ENCODE results near the gene GPR25.

GPR25 gene

DNA sequence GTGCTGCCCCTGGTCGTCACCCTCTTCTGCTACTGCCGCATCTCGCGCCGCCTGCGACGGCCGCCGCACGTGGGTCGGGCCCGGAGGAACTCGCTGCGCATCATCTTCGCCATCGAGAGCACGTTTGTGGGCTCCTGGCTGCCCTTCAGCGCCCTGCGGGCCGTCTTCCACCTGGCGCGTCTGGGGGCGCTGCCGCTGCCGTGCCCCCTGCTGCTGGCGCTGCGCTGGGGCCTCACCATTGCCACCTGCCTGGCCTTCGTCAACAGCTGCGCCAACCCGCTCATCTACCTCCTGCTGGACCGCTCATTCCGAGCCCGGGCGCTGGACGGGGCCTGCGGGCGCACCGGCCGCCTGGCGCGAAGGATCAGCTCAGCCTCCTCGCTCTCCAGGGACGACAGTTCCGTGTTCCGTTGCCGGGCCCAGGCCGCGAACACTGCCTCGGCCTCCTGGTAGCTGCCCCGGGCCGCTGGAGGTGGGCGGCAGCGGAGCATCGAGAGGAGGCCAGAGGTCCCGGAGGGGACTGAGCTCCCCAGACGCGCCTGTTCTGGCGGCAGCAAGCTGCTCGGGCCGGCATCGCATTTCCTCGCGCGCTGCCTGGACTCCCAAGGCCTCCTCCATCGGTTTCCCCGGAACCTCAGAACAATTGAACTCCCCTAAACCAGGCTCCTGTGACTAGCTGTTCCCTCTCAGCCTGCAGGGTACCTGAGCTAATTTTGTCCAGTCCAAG, 1.1 kb downstream of the GPR25 start:
- DNase-seq = no peak

DNA sequence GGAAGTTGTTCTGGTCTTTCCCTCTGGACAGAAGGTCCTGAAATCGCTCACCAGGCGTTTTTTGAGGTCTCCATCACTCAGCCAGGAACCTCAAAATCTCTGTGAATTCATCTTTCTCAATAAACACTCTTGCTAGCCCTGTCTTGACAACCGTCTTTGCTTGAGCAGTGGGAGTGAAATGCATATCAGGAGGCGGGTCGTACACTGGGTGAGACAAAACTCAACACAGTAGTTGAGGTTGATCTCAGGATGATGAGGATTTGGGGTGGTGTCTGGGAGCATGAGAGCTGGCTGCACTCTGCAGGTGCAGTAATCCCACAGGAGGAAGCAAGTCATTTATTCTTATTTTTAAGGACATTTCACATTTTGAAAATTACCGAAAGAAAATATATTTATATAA, 1.9 kb downstream of the GPR25 start:
- DNase-seq = no peak

DNA sequence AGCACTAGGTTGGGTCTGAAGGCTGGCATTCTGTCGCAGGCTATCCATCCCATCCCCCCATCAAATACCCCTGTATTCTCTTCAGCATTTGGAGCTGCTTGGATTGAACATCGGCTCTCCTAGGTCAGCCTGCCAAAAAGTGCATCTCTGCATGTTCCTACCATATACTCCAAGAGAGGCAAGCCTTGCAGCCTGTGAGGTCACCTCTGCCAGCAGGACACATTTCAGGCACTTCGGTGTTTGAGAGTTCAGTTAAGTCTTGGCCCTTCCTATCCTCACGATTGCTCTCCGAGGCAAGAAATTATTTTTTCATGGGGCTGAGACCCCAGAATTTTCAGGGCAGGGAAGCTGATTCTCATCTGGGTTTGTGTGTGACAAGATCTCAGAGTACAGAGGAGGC, 2.6 kb downstream of the GPR25 start:
- no peak for DNase-seq

DNA sequence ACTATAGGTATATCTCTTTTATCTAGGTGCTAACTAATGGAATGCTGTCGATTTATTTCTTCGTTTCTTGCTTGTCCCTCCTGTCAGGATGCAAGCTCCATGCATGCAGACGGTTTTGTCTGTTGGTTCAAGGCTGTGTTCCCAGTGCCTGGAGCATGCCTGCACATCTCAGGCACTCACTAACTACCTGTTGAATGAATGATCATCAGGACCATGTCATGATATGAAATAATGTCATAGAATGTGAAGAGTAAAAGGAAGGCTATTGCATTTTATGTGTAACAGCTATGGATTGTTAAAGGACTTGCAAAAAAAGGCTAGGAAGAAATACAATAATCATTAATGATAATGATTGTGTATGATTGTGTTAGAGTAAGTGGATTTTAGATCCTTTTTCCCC, 4.2 kb downstream of the GPR25 start:
- DNase-seq = no peak

DNA sequence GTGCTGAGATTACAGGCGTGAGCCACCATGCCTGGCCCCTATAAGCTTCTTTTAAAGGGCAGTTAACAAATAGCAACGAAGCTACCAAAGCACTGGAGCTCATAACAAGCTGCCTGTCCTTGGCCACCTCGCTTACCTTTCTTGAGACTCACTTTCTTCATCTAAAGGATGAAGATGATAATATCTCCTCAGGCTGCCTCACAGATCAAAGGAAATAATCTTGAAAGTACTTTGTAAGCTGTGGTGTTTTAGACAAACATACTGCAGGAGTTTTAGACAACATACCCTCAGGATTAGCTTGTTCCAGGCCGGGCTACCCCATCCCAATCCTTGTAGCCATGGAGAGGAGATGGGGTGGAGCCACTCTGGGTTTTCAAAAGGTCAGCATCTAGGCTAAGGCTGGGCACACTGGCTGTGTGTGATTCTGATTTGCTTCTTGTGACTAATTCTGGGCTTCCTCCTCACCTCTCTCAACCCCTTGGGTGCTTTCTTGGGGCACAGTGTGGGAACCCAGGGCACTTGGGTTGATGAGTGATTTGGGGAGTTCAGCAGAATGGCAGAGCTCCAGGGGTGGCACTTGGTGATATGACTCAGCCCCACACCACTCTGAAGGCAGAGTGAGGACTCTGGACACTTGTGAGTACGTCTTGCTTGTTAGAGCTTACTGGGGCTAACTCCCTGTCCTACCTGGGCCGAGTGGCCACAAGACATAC, 5.2 kb downstream of the GPR25 start:
- DNase-seq = no peak

DNA sequence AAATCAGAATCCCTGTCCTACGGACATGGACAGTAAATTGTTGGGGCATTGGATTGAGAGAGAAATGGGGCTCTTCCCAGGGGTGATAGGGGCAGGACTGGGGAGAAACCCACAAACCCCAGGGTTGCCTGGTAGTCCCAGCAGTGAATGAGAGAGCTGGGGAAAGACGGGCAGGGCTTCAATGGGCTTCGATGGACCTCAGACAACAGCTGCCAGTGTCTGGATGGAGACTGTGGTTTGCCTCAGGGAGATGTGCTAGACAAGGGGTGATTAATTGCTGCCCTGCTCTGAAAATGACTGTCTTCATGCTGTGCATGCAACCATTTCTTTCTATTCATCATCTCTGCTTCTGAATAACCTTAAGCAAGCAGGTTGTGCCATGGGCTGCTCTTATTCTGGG, 7.4 kb downstream of the GPR25 start:
- DNase-seq = no peak

DNA sequence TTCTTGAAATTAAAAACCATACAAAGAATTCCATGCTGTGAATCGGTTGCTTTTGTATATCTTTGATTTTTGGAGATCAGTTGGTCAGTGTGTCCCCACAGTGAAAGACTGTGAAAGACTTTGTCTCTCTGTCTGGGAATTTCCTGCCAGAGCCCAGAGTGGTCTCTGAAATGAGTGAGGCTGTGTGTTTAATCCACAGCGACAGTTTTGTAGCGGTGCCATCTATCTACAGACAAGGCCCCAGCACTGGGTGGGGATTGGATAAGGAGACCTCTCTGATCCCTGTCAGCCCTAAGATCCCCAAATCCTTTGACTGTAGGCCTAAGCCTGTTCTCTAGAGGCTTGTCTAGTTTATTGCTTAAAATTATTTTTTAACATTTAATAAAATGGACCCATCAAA, 10.3 kb downstream of the GPR25 start:
- no peak for DNase-seq

DNA sequence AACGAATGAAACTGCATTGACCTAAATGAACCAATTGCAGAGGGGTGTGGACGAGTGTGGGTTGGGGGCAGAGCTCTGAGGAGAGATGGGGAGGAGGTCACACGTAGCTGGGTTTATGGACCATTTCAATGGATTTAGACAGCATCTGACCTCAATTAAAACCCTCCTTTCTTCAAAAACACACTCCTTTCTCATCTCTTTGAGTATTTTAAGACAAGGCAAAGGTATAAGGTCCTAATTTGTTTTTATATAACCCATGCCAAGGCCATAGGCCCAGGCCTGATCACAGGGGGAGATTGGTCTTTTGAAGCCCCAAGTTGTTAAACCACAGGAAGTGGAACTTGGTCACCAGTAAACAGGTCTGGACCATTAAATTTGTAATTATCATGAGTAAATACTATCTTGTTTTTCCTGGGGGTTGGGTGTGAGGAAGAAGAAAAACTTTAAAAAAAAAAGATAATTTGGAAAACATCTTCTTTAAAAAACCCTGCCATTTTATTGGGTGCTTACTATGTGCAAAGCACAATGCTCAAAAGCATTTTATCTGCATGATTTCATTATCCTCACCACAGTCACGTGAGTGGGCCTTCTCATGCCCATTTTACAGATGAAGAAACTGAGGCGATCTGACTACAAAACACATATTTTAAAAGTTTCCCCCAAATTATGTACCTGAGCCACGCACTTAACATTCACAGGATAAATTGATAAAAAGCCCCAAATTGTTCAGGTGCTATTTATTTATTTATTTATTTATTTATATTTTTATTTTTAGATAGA, 13.0 kb downstream of the GPR25 start:
- DNase-seq = no peak

DNA sequence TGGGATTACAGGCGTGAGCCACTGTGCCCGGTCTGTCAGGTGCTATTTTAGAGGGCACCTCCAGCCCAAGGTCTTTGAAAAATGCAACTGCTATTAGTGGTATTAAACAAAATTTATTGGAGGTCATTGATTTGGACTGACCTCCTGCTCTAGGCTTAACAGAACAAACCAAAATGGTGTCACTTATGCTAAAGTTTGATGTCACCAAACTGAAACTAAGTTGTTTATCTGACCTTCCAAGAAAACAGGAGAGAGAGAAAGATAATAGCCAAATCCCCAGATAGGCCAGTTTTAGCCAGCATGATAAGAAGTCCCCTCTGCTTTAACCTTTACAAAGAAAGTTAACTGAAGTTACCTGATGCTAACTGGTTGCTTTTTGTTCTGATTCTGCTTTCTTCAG, 13.8 kb downstream of the GPR25 start:
- no peak for DNase-seq

DNA sequence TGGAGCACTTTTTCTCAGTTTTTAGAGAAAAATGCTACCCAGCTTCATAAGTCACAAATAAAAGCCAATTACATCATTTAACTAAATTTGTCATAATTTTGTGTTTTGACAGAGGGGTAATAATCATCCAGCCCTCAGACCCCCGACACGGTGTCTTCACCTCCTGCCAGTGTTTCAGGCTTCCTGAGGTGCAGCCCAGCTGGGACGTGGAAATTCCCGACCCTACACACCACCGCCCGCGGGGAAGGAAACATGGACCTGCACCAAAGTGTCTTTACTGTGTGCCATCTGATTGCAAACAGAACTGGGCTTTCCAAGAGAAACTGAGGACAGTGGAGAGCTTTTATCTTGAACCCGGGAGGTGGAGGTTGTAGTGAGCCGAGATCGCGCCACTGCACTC, 14.3 kb downstream of the GPR25 start:
- no peak for DNase-seq

DNA sequence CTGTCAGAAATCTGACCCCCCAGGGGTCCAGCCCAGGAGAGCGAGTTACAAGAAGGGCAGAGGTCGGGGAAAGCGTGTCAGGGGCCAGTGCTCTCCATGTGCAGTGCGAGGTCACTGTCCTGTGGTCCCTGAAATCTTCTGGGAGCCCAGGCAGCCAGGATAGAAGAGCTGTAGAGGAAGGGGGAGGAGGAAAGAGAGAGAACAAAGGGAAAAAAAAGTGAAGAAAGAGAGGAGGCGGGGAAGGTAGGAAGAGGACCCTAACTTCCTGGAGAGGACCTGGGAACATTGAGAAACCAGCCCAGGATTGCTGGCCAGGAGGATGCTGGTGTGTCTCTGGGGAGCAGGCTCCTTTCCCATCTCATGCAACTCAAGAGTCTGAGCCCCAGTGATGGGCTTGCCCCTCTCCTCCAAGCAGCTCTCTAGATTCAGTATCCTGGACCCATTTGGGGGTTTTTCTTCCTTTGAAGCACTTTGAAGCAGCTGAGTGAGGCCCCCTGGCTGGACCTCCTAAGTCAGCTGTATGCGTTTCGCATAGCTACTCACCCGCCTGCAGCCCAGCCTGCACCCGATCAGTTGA, 15.1 kb downstream of the GPR25 start:
- DNase-seq = no peak

DNA sequence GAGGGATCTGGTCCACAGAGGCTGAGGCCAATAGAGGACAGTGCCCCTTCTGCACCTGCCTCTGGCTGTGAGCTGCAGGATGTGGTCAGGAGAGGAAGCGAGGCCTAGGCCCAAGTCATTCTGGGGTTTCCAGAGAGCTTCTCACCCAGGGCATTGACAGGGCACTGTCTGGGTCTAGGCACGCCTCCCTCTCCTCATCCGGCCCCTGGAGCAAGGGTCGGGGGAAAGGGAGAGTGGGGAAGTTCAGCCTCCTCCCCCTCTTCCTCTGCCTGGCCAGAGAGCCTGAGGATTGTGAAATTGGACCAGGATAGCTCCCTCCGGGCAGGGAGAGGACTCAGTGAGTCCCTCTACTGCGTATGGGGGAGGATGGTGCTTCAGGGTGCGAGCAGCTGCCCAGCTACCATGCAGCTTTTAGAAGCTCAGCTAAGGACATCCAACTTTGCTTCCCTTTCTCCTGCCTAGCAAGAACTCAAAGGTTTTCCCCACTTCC, 15.6 kb downstream of the GPR25 start:
- DNase-seq = no peak

DNA sequence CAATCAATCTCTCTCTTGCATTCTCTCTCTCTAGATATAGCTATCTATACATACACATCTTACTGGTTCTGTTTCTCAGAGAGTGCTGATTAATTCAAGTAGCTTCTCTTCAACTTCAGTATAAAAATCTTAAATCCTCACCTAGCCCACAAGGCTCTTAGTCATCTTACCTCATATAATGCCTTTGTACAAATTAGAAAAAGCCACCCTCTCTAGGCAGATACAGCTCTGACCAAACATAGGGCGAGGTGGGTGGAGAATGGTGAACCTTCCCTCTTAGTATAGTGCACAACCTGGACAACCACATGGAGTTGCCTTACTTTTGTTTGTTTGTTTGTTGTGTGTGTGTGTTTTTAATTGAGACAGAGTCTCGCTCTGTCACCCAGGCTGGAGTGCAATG, 16.8 kb downstream of the GPR25 start:
- DNase-seq = no peak

DNA sequence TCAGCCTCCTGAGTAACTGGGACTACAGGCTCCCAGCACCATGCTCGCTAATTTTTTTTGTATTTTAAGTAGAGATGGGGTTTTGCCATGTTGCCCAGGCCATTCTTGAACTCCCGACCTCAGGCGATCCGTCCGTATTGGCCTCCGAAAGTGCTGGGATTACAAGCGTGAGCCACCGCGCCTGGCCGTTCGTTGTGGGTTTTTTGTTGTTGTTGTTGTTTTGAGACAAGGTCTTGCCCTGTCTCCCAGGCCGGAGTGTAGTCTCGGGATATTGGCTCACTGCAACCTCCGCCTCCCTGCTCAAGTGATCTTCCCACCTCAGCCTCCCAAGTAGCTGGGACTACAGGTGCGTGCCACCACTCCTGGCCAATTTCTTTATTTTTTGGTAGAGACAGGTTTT, 17.2 kb downstream of the GPR25 start:
- no peak for DNase-seq

DNA sequence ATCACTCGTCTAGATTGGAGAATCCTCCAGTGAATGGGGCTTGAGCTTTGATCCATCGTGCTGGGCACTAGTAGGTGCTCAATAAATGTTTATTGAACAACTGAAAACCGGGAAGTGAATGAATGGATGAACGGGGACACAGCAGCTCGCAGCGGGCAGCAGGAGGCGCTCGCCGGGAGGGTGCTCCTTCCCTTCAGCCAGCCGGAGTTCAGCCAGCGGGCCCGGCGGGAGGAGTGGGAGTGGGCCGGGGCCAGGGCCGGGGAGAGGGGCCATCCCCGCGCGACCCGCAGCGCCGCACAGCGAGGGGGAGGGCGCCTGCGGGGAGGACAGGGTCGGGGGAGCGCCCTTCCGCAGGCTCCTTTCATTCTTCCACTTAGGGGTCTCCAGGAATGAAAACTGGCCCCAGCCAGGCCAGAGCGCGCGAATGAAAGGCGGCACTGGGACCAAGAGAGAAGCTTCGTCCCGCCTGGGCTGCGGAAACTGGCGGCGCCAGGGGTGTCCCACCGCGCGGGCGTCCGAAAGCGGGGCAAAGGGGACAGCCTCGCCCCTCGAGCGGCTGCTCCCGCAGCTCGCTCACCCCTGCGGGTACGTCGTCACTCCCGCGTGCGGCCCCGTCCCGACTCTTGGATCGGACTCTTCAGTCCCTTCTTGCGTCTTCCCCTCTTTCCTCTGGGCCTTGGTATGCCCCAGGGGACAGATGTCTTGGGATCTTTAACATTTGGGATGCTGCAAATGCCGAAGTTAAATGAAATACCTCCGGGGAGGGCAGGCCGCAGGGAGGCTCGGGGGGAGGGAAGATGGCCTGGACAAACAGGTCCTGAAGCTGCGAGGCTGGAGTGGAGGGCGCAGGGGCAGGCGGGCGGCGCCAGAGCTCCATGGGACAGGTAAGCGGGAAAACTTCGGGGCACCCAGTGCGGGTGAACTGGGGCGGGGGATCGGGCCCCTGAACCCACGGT, 18.3 kb downstream of the GPR25 start:
- DNase-seq = no peak

DNA sequence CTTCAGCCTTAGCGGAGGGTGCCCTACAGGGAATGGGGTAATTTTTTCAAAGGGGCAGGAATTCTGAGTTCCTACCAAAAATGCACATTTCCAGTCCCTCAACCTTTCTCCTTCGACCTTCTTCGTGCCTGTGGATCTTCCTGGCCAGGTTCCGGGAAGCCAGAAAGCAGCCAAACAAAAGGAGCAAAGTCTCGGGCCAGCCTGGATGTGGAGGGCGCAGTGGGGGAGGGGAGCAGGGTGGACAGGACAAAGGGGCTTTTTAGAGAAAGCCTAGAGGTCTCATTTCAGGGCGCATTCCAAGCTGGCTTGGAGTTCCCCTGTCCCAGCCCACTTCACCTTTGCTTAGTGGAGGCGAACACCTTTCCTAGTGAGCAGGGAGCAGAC, 19.0 kb downstream of the GPR25 start:
- DNase-seq = no peak

DNA sequence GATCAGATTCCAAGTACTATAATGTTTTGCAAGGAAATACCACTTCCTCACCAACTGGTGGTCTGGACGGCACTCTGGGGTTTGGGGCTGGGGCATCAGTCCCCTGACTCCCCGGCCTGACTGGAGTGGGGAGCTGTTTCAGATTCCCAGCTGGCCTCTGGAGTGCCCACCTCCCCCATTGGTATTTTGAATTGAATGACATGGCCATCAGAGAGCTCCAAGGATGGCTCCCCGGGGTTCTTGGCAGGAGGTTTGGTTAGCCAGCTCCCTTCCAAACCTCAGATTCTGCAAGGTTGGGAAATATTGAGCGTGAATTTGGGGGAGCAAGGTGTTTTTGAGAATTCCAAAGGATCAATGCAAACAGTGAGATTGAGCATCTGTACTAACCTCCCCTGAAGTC, 19.8 kb downstream of the GPR25 start:
- no peak for DNase-seq

DNA sequence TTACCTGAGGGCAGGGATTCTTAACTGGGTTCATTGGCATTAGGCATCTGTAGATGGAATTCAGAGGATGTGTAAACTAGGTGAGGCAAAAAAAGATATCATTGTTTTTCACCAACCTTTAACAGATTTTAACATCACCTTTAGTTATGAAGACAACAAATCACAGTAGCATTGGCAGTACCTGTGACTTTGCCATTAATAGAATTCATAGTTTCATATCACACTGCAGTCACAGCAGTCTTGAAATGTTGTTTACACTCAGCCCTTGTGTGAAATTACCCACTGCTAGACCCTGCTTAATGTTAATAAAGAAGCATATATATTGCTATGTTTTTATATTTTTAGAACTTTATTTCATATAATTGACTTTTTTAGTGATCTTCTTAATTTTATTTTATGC, 20.2 kb downstream of the GPR25 start:
- DNase-seq = no peak

DNA sequence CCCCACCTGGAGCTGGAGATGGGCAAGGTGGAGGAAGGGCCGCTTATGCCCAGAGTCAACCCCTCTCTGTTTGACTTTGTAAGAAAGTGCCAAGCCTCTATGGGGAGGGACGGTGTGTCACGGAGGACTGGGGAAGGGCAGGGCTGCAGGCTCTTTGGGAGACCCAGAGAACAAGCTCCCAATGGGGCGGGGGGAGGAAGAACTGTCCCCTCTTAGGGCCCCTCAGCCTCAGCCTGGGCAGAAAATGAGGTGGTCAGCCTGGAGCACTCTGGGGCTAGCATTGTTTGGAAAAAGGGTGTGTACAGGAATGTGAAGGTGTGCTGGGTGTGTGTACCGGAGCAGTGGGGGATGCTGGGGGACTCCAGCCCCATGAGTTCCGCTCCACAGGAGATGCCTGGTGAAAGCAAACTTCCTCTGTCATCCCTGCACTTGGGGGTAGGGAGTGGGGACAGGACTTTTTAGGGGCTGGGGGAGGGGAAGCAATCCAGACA, 20.7 kb downstream of the GPR25 start:
- DNase-seq = no peak

DNA sequence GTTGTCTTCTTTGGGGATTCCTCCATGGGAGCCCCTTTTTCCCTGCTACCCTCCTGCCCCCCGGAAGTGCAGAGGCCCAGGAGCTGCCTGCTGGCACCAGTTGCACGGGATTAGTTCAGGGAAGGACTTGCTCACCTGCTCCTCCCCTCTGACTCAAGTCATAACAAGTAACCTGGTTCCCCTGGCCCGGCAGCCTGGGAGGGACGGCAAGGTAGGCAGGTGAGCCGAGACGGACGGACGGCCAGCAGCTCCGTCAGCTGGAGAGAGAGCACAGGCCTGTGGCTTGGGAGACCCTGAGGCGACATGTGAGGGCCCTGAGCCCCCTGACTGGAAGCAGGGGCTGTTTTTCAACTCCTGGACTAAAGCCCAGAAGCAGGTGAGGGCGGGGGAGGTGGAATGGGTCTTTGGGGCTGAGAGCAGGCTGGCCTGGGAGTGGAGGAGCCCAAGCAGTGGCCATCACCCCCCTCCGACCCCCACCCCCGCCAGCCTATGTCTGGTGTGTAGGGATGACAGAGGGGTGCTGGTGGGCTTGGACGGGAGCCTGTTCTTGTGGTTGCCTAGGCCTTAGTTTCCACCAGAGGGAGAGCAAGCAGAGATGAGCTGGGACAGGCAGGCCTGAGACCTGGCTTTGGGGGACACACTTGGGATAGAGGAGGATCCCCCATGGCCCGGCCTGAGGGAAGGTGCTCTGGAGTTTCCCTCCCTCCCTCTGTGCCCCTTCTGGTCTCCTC, 22.1 kb downstream of the GPR25 start, which contains the start of gene INAVA:
TSS of gene INAVA (plus strand) at position 189 of the 731 bp plus-strand sequence. CDS start 3,501 bp downstream, outside the sequence.
- no peak for DNase-seq

DNA sequence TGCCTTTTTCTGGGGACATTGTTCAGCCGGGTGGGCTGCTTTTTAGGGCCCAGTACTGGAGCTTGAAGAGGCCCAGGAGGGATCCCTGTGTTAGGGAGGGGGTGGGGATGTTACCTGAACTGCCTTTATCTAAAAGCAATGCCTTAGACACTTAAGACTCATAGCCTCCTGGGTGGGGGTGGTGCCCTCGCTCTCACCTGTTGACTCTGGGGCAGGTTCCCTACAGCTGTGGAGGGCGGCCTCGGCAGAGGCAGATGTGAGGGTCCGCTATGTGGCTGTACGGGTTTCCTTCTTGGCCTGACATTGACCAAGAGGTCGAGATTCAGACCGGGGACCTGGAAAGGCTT, 22.6 kb downstream of the GPR25 start:
- no peak for DNase-seq

Measured in NCI-H510A (cell line).